Astrocyte of the spinal cord (primary cell): ENCODE measurements around the gene ZFHX2.

Source experiments
- DNase-seq: peaks from one replicate; pipeline ENCODE4 v3.0.0; 2011; ENCODE audit warnings: low read depth, low spot score
- H3K4me3 ChIP-seq: 2 replicates; pipeline ENCODE4 v1.5.1; 2011; ENCODE audit warnings: low read depth, mild to moderate bottlenecking, low read length, moderate library complexity
- CTCF ChIP-seq: IDR thresholded peaks from 2 replicates; pipeline ENCODE4 v1.5.1; 2012; ENCODE audit warnings: low read depth, mild to moderate bottlenecking, low read length, inconsistent platforms
- in situ Hi-C: cut with HindIII; loops from 2 replicates; pipeline ENCODE4 v1.10.0; 2017; ENCODE audit warnings: low sequenced_read_pairs

The ZFHX2 gene

DNA sequence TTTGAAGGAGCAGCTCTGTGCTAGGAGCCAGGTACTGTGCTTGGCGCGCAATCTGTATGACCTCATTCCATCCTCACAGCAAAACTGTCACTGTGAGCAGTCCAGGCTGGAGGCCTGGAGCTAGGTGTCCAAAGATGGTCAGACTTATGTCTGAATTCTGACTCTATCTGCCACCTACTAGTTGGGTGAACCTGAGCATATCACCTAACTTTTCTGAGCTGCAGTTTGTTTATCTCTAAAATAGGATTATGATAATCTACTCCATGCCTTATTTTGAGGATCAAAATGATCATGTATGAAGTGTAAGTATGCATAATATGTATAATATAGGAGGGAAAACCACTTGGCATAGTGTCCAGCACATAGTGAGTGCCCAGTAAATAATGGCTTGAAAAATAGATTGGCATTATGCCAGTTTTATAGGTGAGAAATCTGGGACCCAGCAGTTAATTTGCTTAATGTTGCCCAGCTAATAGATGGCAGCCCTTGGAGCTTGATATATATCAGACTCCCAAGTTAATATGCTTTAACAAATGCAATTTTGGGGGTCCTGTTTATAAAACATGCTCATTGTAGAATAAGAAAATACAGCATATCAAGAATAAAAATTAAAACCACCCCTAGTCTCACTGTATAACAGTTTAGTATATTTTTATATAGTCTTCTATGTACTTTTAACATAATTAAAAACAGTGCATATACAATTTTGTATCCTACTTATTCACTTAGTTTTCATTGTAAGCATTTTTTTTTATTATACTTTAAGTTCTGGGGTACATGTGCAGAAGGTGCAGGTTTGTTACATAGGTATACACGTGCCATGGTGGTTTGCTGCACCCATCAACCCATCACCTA, 31.6 kb upstream of the ZFHX2 start:
- in situ Hi-C loops = no loop called here
- no peak overlapping the region for H3K4me3 ChIP-seq
- DNase-seq = no peak
- no peak for TF ChIP-seq CTCF

DNA sequence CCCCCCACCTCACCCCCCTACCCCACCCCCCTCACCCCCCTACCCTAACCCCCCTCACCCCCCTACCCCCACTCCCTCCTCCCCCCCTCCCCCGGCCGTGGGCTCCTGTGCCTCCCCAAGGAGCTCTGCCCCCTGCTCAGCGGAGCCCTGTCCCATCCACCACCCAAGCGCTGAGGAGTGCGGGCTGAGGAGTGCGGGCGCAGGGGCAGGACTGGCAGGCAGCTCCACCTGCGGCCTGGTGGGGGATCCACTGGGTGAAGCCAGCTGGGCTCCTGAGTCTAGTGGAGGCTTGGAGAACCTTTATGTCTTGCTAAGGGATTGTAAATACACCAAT, 29.4 kb upstream of the ZFHX2 start:
- no peak for DNase-seq
- no peak overlapping the region for H3K4me3 ChIP-seq
- no peak for TF ChIP-seq CTCF
- in situ Hi-C loops = no loop called here

DNA sequence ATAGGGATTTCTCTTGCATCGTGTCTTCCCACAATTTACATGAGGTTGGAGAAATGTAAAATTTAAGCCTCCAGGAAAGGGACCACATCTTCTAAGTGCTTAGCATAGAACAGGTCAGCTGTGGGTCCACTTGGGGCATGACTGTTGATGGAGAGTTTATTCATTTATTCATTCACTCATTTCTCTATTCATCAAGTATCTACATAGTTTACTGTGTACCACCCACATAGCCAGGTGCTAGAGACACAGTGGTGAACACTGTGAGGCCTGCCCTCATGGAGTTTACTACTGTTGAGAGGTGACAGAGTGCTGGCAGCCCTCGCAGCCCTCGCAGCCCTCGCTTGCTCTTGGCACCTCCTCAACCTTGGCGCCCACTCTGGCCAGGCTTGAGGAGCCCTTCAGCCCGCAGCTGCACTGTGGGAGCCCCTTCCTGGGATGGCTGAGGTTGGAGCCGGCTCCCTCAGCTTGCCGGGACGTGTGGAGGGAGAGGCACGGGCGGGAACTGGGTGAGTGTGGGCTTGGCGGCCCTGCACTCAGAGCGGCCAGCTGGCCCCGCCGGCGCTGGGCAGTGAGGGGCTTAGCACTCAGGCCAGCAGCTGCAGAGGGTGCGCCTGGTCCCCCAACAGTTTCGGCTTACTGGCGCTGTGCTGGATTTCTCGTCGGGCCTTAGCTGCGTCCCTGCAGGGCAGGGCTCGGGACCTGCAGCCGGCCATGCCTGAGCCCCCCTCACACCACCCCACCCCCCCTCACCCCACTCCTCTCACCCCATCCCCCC, 28.8 kb upstream of the ZFHX2 start:
- no peak for TF ChIP-seq CTCF

DNA sequence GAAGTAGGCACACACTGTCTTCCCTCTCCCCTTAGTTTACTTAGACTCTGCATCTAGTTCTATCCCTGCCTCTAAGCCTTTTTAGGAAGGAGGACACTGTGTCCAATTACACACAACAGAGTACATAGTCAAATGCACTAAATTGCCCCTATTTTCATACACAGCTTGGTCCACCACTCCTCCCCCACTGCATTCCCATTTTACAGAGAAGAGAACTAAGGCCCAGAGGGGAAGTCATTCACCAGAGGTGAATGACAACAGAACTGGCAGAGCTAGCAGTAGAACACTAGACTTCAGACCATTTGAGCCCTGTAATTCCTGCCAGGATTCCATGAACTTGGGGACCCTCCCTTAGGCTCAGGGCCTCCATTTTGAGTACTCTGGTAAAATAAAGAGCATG, 28.2 kb upstream of the ZFHX2 start:
- H3K4me3 ChIP-seq = no peak overlapping the region
- no peak for TF ChIP-seq CTCF
- in situ Hi-C loops = no loop called here
- no peak for DNase-seq

More for the DNA sequence above, 28.8 kb upstream of the ZFHX2 start:
- in situ Hi-C loops = no loop called here
- H3K4me3 ChIP-seq = no peak overlapping the region
- DNase-seq = no peak

GRCh38 chr14:23579311-23579630, 27.7 kb upstream of the ZFHX2 start:
- DNase-seq = no peak
- in situ Hi-C loops = no loop called here
- H3K4me3 ChIP-seq = no peak overlapping the region
- no peak for TF ChIP-seq CTCF

- H3K4me3 ChIP-seq = no peak within 1 kb of the TSS
Observed at GRCh38 chr14:23578560-23579310, 27.2 kb upstream of the ZFHX2 start, which contains the start of gene JPH4. JPH4 (minus strand) TSS chr14:23578790; CDS start chr14:23577453, 1,337 bp downstream.

More at GRCh38 chr14:23578560-23579310, 27.2 kb upstream of the ZFHX2 start, which contains the start of gene JPH4:
- no peak for TF ChIP-seq CTCF
- no peak for DNase-seq
- in situ Hi-C loops = no loop called here
